GM12878 (cell line): ENCODE measurements around the gene OR6N1. TPM values are rescaled to one million over a fixed set of nuclear protein-coding genes. Genes with fewer than 3 reads are reported as not detected.

Experiments
- ATAC-seq: fragments of 200-7000 bp; cut with Tn5 transposase; 3 replicates; pipeline ENCODE4 v1.9.1; 2020; ENCODE audit warnings: mild to moderate bottlenecking, moderate library complexity
- BruUV-seq: library from RNA; stranded (reverse); fragments of 400-500 nt; replicated peaks from 2 replicates; lab custom pipeline; 2021; lab: Mats Ljungman, UMichigan
- CTCF ChIA-PET: fragments of 300-600 bp; sonication (Branson Sonifier 250); formaldehyde crosslinking; extraction: SDS; loops from one replicate; lab custom pipeline; 2021; ENCODE audit warnings: inconsistent platforms; lab: Yijun Ruan, JAX
- POLR2A ChIA-PET: fragments of 350-600 bp; formaldehyde crosslinking; extraction: SDS; loops from one replicate; lab custom pipeline; 2021; ENCODE audit warnings: inconsistent platforms; lab: Charles Lee
- RAD21 ChIA-PET: fragments of 300-600 bp; sonication (Branson Sonifier 250); formaldehyde crosslinking; loops from one replicate; lab custom pipeline; 2023; ENCODE audit warnings: antibody characterized with exemption; ENCODE audit not compliant: unreplicated experiment; lab: Charles Lee
- SMC1A ChIA-PET: fragments of 300-600 bp; sonication (Branson Sonifier 250); formaldehyde crosslinking; loops from one replicate; lab custom pipeline; 2023; ENCODE audit not compliant: unreplicated experiment, uncharacterized antibody; lab: Charles Lee
- DNase-seq: peaks from one replicate; pipeline ENCODE4 v3.0.0-alpha.2; 2011; ENCODE audit warnings: low read depth, low spot score
- FAIRE-seq: peaks from 3 replicates; lab custom pipeline; 2011; peaks lifted over from hg19 to GRCh38; lab: Jason Lieb, UNC
- H2AFZ ChIP-seq: 2 replicates; pipeline ENCODE4 v1.6.0; 2011; ENCODE audit warnings: low read depth, low read length, control low read depth; ENCODE audit not compliant: control insufficient read depth
- H3K27ac ChIP-seq: 2 replicates; pipeline ENCODE4 v1.5.1; 2011; ENCODE audit warnings: control low read depth; ENCODE audit not compliant: control insufficient read depth, insufficient read depth
- H3K27me3 ChIP-seq, 2 experiments: replicated peaks in 1 of 2; 2 replicates each; pipeline versions ENCODE4 v1.6.0 to v1.6.1; 2011; ENCODE audit warnings: low read length in 1 of 2; ENCODE audit not compliant: control insufficient read depth in 2 of 2, insufficient read depth in 2 of 2
- H3K36me3 ChIP-seq, 2 experiments: 2 replicates each; pipeline ENCODE4 v1.5.1; 2011; ENCODE audit warnings: low read length in 1 of 2; ENCODE audit not compliant: control insufficient read depth in 2 of 2, insufficient read depth in 2 of 2
- H3K4me1 ChIP-seq: 2 replicates; pipeline ENCODE4 v1.6.1; 2011; ENCODE audit warnings: mild to moderate bottlenecking, low read length, moderate library complexity, mixed read lengths; ENCODE audit not compliant: control insufficient read depth, insufficient read depth
- H3K4me2 ChIP-seq: 2 replicates; pipeline ENCODE4 v1.6.0; 2011; ENCODE audit warnings: control low read depth; ENCODE audit not compliant: control insufficient read depth, insufficient read depth
- H3K4me3 ChIP-seq: fragments of 200-600 bp; sonication (generic); 2 replicates; pipeline ENCODE4 v1.5.1; 2016
- H3K79me2 ChIP-seq: 2 replicates; pipeline ENCODE4 v1.6.0; 2011; ENCODE audit warnings: low read length; ENCODE audit not compliant: control insufficient read depth, insufficient read depth
- H3K9ac ChIP-seq: 2 replicates; pipeline ENCODE4 v1.8.0; 2011; ENCODE audit warnings: low read length, control low read depth, mixed read lengths; ENCODE audit not compliant: control insufficient read depth, insufficient read depth
- H3K9me3 ChIP-seq: replicated peaks from 3 replicates; pipeline ENCODE4 v1.5.1; 2011; ENCODE audit warnings: mild to moderate bottlenecking, low read length; ENCODE audit not compliant: control insufficient read depth, insufficient read depth
- H4K20me1 ChIP-seq: 2 replicates; pipeline ENCODE4 v1.6.0; 2011; ENCODE audit not compliant: control insufficient read depth, insufficient read depth
- BACH1 ChIP-seq: fragments of 450-650 bp; IDR thresholded peaks from 2 replicates; pipeline ENCODE4 v1.6.1; 2017; ENCODE audit warnings: mild to moderate bottlenecking, borderline replicate concordance
- CREM ChIP-seq: IDR thresholded peaks from 2 replicates; pipeline ENCODE4 v1.6.1; 2014; ENCODE audit warnings: antibody characterized with exemption, low read depth
- E2F4 ChIP-seq: IDR thresholded peaks from 2 replicates; pipeline ENCODE4 v1.6.1; 2012; ENCODE audit warnings: low read depth, low read length, improper control_type of control experiment
- FOXK2 ChIP-seq: fragments of 450-650 bp; IDR thresholded peaks from 2 replicates; pipeline ENCODE4 v1.6.1; 2017; ENCODE audit warnings: mild to moderate bottlenecking, moderate library complexity
- HDAC6 ChIP-seq: fragments of 200-600 bp; sonication (generic); IDR thresholded peaks from one replicate; pipeline ENCODE4 v1.8.0; 2017; ENCODE audit warnings: antibody characterized with exemption; ENCODE audit not compliant: unreplicated experiment
- IRF5 ChIP-seq: fragments of 450-650 bp; IDR thresholded peaks from 2 replicates; pipeline ENCODE4 v1.6.1; 2017; ENCODE audit warnings: borderline replicate concordance
- KLF5 ChIP-seq: fragments of 450-650 bp; IDR thresholded peaks from 2 replicates; pipeline ENCODE4 v1.6.1; 2014; ENCODE audit warnings: mild to moderate bottlenecking; ENCODE audit not compliant: partially characterized antibody
- PBX3 ChIP-seq: IDR thresholded peaks from 2 replicates; pipeline ENCODE4 v1.6.1; 2011; ENCODE audit warnings: mild to moderate bottlenecking, low read depth, low read length, moderate library complexity; ENCODE audit not compliant: insufficient replicate concordance
- PKNOX1 ChIP-seq: fragments of 450-650 bp; IDR thresholded peaks from 2 replicates; pipeline ENCODE4 v1.6.1; 2016; ENCODE audit warnings: mild to moderate bottlenecking
- RAD51 ChIP-seq: fragments of 450-650 bp; IDR thresholded peaks from 2 replicates; pipeline ENCODE4 v1.6.1; 2016; ENCODE audit warnings: moderate library complexity, mild to moderate bottlenecking, inconsistent platforms
- RBBP5 ChIP-seq: fragments of 200-600 bp; sonication (generic); conservative IDR thresholded peaks from 2 replicates; pipeline ENCODE4 v1.6.1; 2016
- RELA ChIP-seq: fragments of 450-650 bp; IDR thresholded peaks from 2 replicates; pipeline ENCODE4 v1.8.0; 2014; ENCODE audit warnings: borderline replicate concordance; ENCODE audit not compliant: partially characterized antibody
- SREBF2 ChIP-seq: IDR thresholded peaks from 2 replicates; pipeline ENCODE4 v1.6.1; 2012; ENCODE audit warnings: mild to moderate bottlenecking, low read length
- TCF7 ChIP-seq: IDR thresholded peaks from 2 replicates; pipeline ENCODE4 v1.6.1; 2014; ENCODE audit warnings: antibody characterized with exemption, borderline replicate concordance
- USF2 ChIP-seq: IDR thresholded peaks from 2 replicates; pipeline ENCODE4 v1.6.1; 2011; ENCODE audit warnings: low read depth, low read length, improper control_type of control experiment, borderline replicate concordance
- WRNIP1 ChIP-seq: IDR thresholded peaks from 2 replicates; pipeline ENCODE4 v1.6.1; 2011; ENCODE audit warnings: low read depth, low read length, improper control_type of control experiment, borderline replicate concordance
- ZBTB33 ChIP-seq: fragments of 450-650 bp; IDR thresholded peaks from 2 replicates; pipeline ENCODE4 v1.6.1; 2017; ENCODE audit warnings: mild to moderate bottlenecking
- WGBS: methylation state at CpG from one replicate; pipeline ENCODE4 v1.1.6; 2016; ENCODE audit warnings: low lambda C conversion rate; ENCODE audit not compliant: insufficient replicate concordance, insufficient coverage; ENCODE audit errors: missing lambda C conversion rate; 5-methylcytosine and 5-hydroxymethylcytosine counted together
- in situ Hi-C: fragments of 300-500 bp; cut with MboI; formaldehyde crosslinking; loops from 9 replicates; pipeline ENCODE4 v1.14.3; 2018; ENCODE audit warnings: mixed read lengths
- intact Hi-C: fragments of 100-400 bp; cut with micrococcal nuclease; formaldehyde crosslinking; loops from one replicate; pipeline ENCODE4 v1.14.2; 2022; ENCODE audit not compliant: unreplicated experiment
- polyA plus RNA-seq, 11 experiments: library from polyadenylated mRNA; depleted of rRNA in 4 of 11; unstranded in 6 of 11; stranded (reverse) in 5 of 11; fragments of >200 nt; fragmentation: Nextera tagmentation in 4 of 11; fragmentation: Illumina TruSeq in 1 of 11; extraction: Ambion mirVana in 4 of 11; extraction: Trizol in 1 of 11; gene quantifications; 1 replicate in 1 of 11; 2 replicates in 10 of 11; pipeline versions ENCODE4 v1.2.1 to v1.2.3, GENCODE V29; 2011 to 2016; ENCODE audit warnings: inconsistent platforms in 2 of 11, missing spikeins in 2 of 11, low read depth in 1 of 11
- total RNA-seq, 4 experiments: library from RNA; depleted of rRNA in 3 of 4; stranded (reverse); fragments of >200 nt in 3 of 4; fragmentation: Illumina TruSeq in 1 of 4; extraction: Trizol in 1 of 4; gene quantifications; 2 replicates each; pipeline versions ENCODE4 v1.2.1 to v1.2.3, GENCODE V29; 2013 to 2021

Gene OR6N1
- total and polyA plus RNA-seq, 10 of the 15 experiments (the other 5 are each of a cell fraction or from before 2014, with no cell fraction given) = not detected

GRCh38 chr1:158803678-158804077 is 31.7 kb upstream of the OR6N1 start:
- ChIA-PET CTCF (no interaction called here), POLR2A (no interaction called here), SMC1A (interaction anchor here (0.6 to 2.0 kb wide), 3 partner anchors 16 to 194 kb away, joined by 3 to 6 read pairs (median 3); no protein-coding TSS in a partner anchor), RAD21 (no interaction called here)
- H3K4me3 ChIP-seq = no peak overlapping the region
- H3K9ac ChIP-seq = no peak overlapping the region
- H4K20me1 ChIP-seq = no peaks in the 10 kb centered on the region
- H3K27ac ChIP-seq = no peak overlapping the region
- no peaks in the 10 kb centered on the region for H3K9me3 ChIP-seq
- no peak for FAIRE-seq
- DNase-seq = no peak
- H3K4me1 ChIP-seq = no peaks in the 10 kb centered on the region
- no peak overlapping the region for H2AFZ ChIP-seq
- intact Hi-C loops (loop anchor here (10.0 kb wide), 1 partner anchor 171 kb away; no protein-coding TSS in a partner anchor), in situ Hi-C loops (no loop called here)
- H3K4me2 ChIP-seq = no peak overlapping the region
- no peak for ATAC-seq
- no peaks in the 10 kb centered on the region; a peak in 1 of 4 replicates for H3K27me3 ChIP-seq
- H3K36me3 ChIP-seq = no peaks in the 10 kb centered on the region
- WGBS = 0% methylated on average over 1 of the region's 1 CpG
- H3K79me2 ChIP-seq = no peaks in the 10 kb centered on the region
- BruUV-seq = no TSS peak
- TF ChIP-seq RELA = no peak
- TF ChIP-seq PKNOX1 = no peak
- TF ChIP-seq SREBF2 = no peak
- TF ChIP-seq RAD51 = no peak
- no peak for TF ChIP-seq FOXK2
- no peak for TF ChIP-seq ZBTB33
- no peak for TF ChIP-seq PBX3
- TF ChIP-seq RBBP5 = no peak
- no peak for TF ChIP-seq HDAC6
- TF ChIP-seq WRNIP1 = no peak
- TF ChIP-seq IRF5 = no peak
- TF ChIP-seq BACH1 = no peak
- no peak for TF ChIP-seq E2F4
- TF ChIP-seq CREM = no peak
- no peak for TF ChIP-seq USF2
- no peak for TF ChIP-seq TCF7
- no peak for TF ChIP-seq KLF5
